ENCODE data around the gene NR2F6. TPM values are rescaled to one million over a fixed set of nuclear protein-coding genes. Genes with fewer than 3 reads are reported as not detected.

Gene NR2F6
- total and polyA plus RNA-seq, 11 donors, result 30.8 to 117 (median 46.3) TPM

GRCh38 chr19:17209126-17210036 lies 36.3 kb downstream of the NR2F6 start:
- Histone ChIP-seq H3K4me3 (no peak overlapping the region), H3K27me3 (no peaks in the 10 kb centered on the region), H3K36me3 (peaks cover 0 to 89% (median 63%) of the 10 kb centered on the region in 9 donors), H3K27ac (no peak overlapping the region), H3K9me3 (no peaks in the 10 kb centered on the region), H3K4me1 (peaks cover 0 to 1% (median under 1%) of the 10 kb centered on the region in 12 donors)
- DNase-seq (no peak), ATAC-seq (peak in 1 of 4 donors; percentile 19)
- 73 to 80% (median 79%) methylated on average over 28 of the region's 28 CpGs for WGBS, 4 donors
- TF ChIP-seq POLR2A (IDR thresholded peaks at IDR 0.05) (no peak), CTCF (IDR thresholded peaks at IDR 0.05) (no peak)
- intact Hi-C loops (cut with DNase I), result loop anchor here in 5 of 10 donors (5.0 to 10.0 kb wide), 6 partner anchors 33 to 75 kb away; partner anchors contain the start of gene ANKLE1 (in 2 of the 5)

- ATAC-seq (no peak), DNase-seq (no peak)
- H3K4me3 ChIP-seq, result no peak overlapping the region
- H3K36me3 ChIP-seq, result peaks cover 0 to 98% (median 75%) of the 10 kb centered on the region in 9 donors
- H3K9me3 ChIP-seq, result no peaks in the 10 kb centered on the region
- intact Hi-C loops (cut with DNase I), result loop anchor here in 5 of 10 donors (5.0 to 10.0 kb wide), 5 partner anchors 35 to 75 kb away; partner anchors contain the start of gene ANKLE1 (in 1 of the 5)
- TF ChIP-seq CTCF (IDR thresholded peaks at IDR 0.05), result no peak
- TF ChIP-seq POLR2A (IDR thresholded peaks at IDR 0.05), result no peak
- WGBS, 4 donors, result 91 to 96% (median 94%) methylated on average over 17 to 25 of the region's 25 CpGs
- H3K4me1 ChIP-seq, result no peaks in the 10 kb centered on the region
- H3K27me3 ChIP-seq, result no peaks in the 10 kb centered on the region
- no peak overlapping the region for H3K27ac ChIP-seq
Observed at GRCh38 chr19:17206736-17207581, 38.8 kb downstream of the NR2F6 start.

GRCh38 chr19:17205237-17206140 lies 40.2 kb downstream of the NR2F6 start:
- 83 to 86% (median 84%) methylated on average over 23 to 27 of the region's 27 CpGs for WGBS, 4 donors
- intact Hi-C loops (cut with DNase I), result loop anchor here in 9 of 10 donors (1.0 to 10.0 kb wide), 8 partner anchors 37 to 77 kb away; partner anchors contain the start of gene ANKLE1 (in 2 of the 9)
- ATAC-seq (peak; percentile 50 to 67 (median 52)), DNase-seq (peak in 4 of 5 donors; percentile 49 to 71 (median 62))
- H3K27me3 ChIP-seq, result no peaks in the 10 kb centered on the region
- peaks cover 0 to 98% (median 76%) of the 10 kb centered on the region in 9 donors for H3K36me3 ChIP-seq
- H3K4me3 ChIP-seq, result no peak overlapping the region
- no peaks in the 10 kb centered on the region for H3K4me1 ChIP-seq
- TF ChIP-seq CTCF (IDR thresholded peaks at IDR 0.05) (peak; percentile 51 to 78 (median 62)), POLR2A (IDR thresholded peaks at IDR 0.05) (no peak)
- H3K9me3 ChIP-seq, result no peaks in the 10 kb centered on the region
- H3K27ac ChIP-seq, result no peak overlapping the region
